Measurements from ENCODE around the gene MSH2. TPM values are rescaled to one million over a fixed set of nuclear protein-coding genes. Genes with fewer than 3 reads are reported as not detected.

Gene MSH2
- total RNA-seq, 1 donor from 2014 or later, result 66.7 TPM

DNA sequence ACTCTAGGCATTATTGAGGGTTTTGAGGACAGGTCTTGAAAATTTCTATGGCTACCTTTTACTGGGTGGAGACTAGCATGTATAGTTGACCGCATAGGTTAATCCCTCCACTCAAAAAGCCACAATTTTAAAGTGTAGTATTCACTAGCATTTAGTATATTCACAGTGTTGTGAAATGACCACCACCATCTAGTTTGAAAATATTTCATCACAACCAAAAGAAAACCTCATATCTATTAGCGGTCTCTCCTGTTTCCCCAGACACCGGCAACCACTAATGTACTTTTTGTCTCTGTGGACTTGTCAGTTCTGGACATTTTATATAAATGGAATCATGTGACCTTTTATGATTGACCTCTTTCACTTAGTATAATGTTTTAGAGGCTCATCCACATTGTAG, 53.9 kb downstream of the MSH2 start:
- H3K27me3 Mint-ChIP-seq (ENCODE audit: low read depth), result no peaks in the 10 kb centered on the region
- intact Hi-C loops (cut with micrococcal nuclease), result no loop called here
- H3K36me3 Mint-ChIP-seq (ENCODE audit: low read depth), result peaks cover 64% of the 10 kb centered on the region
- H3K27ac Mint-ChIP-seq, result peak overlapping the region; percentile 51
- H3K4me3 Mint-ChIP-seq (ENCODE audit: low read depth), result no peak overlapping the region
- no peaks in the 10 kb centered on the region for H3K9me3 Mint-ChIP-seq
- peaks cover 20% of the 10 kb centered on the region for H3K4me1 Mint-ChIP-seq (ENCODE audit: low read depth)
- DNase-seq (ENCODE audit: low spot score), result no peak

DNA sequence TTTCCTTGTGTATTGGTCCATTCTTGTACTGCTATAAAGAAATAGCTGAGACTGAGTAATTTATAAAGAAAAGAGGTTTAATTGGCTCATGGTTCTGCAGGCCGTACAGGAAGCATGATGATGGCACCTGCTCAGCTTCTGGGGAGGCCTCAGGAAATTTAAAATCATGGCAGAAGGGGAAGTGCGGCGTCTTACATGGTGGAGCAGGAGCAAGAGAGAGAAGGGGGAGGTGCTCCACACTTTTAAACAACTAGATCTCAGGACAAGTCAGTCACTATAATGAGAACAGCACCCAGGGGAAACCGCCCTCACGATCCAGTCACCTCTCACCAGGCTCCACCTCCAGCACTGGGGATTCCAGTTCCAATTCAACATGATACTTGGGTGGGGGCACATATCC, 54.3 kb downstream of the MSH2 start:
- H3K9me3 Mint-ChIP-seq, result no peaks in the 10 kb centered on the region
- no peaks in the 10 kb centered on the region for H3K27me3 Mint-ChIP-seq (ENCODE audit: low read depth)
- peaks cover 64% of the 10 kb centered on the region for H3K36me3 Mint-ChIP-seq (ENCODE audit: low read depth)
- no peak overlapping the region for H3K4me3 Mint-ChIP-seq (ENCODE audit: low read depth)
- H3K27ac Mint-ChIP-seq, result peak overlapping the region; percentile 51
- intact Hi-C loops (cut with micrococcal nuclease), result no loop called here
- peaks cover 20% of the 10 kb centered on the region for H3K4me1 Mint-ChIP-seq (ENCODE audit: low read depth)
- no peak for DNase-seq (ENCODE audit: low spot score)

DNA sequence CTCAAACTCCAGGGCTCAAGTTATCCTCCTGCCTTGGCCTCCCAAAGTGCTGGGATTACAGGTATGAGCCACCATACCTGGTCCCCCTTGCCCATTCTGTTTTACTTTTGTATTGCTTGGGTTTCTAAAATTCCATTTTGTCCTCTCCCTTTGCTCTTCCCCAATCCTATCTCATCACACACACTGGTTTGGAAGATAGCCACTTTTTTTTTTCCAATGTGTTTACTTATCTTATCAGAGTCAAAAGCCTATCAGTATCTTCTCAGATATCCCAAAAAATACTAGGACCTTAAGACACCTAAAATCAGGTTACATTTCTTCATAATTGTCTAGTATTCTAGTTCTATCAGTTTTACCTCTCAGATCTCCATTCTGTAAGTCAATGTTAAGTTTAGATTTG, 56.1 kb downstream of the MSH2 start:
- Mint-ChIP-seq H3K4me3 (ENCODE audit: low read depth) (no peak overlapping the region), H3K4me1 (ENCODE audit: low read depth) (peaks cover 18% of the 10 kb centered on the region), H3K27ac (peak overlapping the region; percentile 3), H3K27me3 (ENCODE audit: low read depth) (no peaks in the 10 kb centered on the region), H3K9me3 (no peaks in the 10 kb centered on the region), H3K36me3 (ENCODE audit: low read depth) (peaks cover 68% of the 10 kb centered on the region)
- intact Hi-C loops (cut with micrococcal nuclease), result no loop called here
- DNase-seq (ENCODE audit: low spot score), result no peak

DNA sequence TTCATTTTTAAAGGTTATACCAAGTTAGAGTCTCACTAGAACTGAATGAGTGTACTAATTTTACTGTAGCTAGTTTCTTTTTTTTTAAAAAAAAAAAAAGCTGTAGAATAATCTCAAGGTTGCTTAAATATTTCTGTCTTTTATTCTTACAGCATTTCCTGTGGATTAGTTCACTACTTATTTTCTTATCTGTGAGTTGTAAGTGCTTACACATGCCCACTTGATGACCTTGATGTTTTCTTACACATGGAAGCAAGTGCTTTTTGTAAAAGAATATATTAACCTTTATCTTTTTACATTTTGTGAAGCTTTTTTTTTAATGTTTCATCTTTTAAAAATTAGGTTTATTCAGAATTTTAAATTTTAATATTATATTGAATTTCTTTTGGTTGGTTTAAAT, 57.8 kb downstream of the MSH2 start:
- intact Hi-C loops (cut with micrococcal nuclease), result no loop called here
- DNase-seq (ENCODE audit: low spot score), result no peak
- Mint-ChIP-seq H3K4me1 (ENCODE audit: low read depth) (peaks cover 18% of the 10 kb centered on the region), H3K36me3 (ENCODE audit: low read depth) (peaks cover 67% of the 10 kb centered on the region), H3K9me3 (no peaks in the 10 kb centered on the region), H3K27me3 (ENCODE audit: low read depth) (no peaks in the 10 kb centered on the region), H3K4me3 (ENCODE audit: low read depth) (no peak overlapping the region), H3K27ac (no peak overlapping the region)

DNA sequence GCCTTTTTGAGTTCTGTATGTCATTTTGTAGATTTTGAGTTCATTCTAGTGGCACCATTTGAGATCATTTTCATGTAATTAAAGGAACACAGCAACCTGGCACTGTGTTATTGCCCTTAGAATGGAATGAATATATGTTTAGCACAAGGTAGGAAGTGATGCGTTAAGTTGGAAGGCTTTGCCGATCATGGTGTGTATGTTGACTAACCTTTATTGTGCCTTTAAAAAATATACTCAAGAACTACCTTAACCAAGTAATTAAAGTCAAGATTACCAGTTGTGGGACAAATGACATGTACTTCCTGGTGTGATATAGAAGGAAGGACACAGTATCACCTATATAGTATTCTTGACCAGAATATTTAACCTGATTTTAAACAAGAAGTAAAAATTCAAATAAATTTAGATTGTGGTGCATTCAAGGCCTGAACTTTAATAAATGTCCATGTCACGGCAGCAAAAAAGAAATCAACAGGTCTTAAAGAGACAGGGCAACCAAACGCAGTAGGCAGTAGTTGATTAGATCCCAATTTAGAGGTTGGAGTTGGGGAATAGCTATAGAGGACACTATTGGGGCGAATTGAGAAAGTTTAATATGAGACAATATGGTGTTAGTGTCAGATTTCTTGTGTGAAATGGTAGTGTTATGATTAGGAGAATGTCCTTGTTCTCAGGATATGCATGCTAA, 68.6 kb downstream of the MSH2 start:
- Mint-ChIP-seq H3K9me3 (no peaks in the 10 kb centered on the region), H3K36me3 (ENCODE audit: low read depth) (peaks cover 50% of the 10 kb centered on the region), H3K4me1 (ENCODE audit: low read depth) (no peaks in the 10 kb centered on the region), H3K4me3 (ENCODE audit: low read depth) (no peak overlapping the region), H3K27me3 (ENCODE audit: low read depth) (no peaks in the 10 kb centered on the region), H3K27ac (no peak overlapping the region)
- intact Hi-C loops (cut with micrococcal nuclease), result no loop called here
- DNase-seq (ENCODE audit: low spot score), result no peak

DNA sequence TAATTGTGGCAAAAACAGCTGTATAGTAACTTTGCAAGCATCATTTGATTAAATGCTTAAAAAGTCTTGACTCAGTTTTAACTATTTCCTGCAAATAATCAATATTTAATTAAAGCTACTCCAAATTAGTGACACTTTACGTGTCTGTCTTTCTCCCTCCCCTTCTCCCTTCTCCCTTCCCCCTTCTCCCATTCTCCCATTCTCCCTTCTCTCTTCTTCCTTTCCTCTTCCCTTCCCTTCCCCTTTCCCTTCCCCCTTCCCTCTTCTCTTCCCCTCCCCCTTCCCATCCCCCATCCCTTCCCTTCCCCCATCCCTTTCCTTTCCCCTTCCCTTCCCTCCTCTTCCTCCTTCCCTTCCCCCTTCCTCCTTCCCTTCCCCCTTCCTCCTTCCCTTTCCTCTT, 76.9 kb downstream of the MSH2 start:
- intact Hi-C loops (cut with micrococcal nuclease), result no loop called here
- no peaks in the 10 kb centered on the region for H3K9me3 Mint-ChIP-seq
- peaks cover 5% of the 10 kb centered on the region for H3K4me1 Mint-ChIP-seq (ENCODE audit: low read depth)
- no peak overlapping the region for H3K27ac Mint-ChIP-seq
- DNase-seq (ENCODE audit: low spot score), result no peak
- no peak overlapping the region for H3K4me3 Mint-ChIP-seq (ENCODE audit: low read depth)
- H3K27me3 Mint-ChIP-seq (ENCODE audit: low read depth), result no peaks in the 10 kb centered on the region
- peaks cover 63% of the 10 kb centered on the region for H3K36me3 Mint-ChIP-seq (ENCODE audit: low read depth)

DNA sequence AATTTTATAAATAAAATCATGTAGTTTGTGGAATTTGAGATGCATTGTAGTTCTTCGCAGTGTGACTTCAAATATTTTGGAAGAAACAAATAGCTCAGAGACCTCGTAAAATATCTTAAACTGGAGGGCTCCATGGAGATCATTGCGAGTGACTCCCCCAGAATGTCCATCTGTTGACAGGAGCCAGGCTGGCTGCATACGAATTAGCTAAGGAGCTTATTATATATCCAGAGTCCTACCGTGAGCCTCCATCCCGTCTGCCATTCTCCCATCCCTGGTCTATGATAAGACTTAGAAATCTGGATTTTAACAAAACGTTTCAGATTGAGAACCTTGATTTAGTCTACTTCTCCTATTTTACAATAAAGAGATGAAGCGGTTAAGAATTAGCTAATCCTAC, 80.2 kb downstream of the MSH2 start:
- peaks cover 59% of the 10 kb centered on the region for H3K36me3 Mint-ChIP-seq (ENCODE audit: low read depth)
- DNase-seq (ENCODE audit: low spot score), result no peak
- H3K4me3 Mint-ChIP-seq (ENCODE audit: low read depth), result no peak overlapping the region
- H3K27ac Mint-ChIP-seq, result no peak overlapping the region
- H3K9me3 Mint-ChIP-seq, result no peaks in the 10 kb centered on the region
- intact Hi-C loops (cut with micrococcal nuclease), result no loop called here
- no peaks in the 10 kb centered on the region for H3K27me3 Mint-ChIP-seq (ENCODE audit: low read depth)
- peaks cover 26% of the 10 kb centered on the region for H3K4me1 Mint-ChIP-seq (ENCODE audit: low read depth)

DNA sequence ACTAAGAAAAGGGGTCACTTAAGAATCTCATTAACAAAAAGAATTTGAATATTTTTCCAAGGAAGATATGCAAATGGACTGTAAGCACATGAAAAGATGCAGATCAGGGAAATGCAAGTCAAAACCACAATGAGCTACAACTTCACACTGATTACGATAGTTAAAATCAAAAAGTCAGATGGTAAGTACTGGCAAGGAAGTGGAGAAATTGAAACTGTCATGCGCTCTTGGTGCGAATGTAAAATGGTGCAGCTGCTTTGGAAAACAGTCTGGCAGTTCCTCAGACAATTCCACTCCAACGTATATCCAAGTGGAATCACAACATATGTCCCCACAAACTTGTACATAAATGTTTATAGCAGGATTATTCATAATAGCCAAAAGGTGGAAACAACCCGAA, 81.4 kb downstream of the MSH2 start:
- H3K36me3 Mint-ChIP-seq (ENCODE audit: low read depth), result peaks cover 62% of the 10 kb centered on the region
- no peak overlapping the region for H3K4me3 Mint-ChIP-seq (ENCODE audit: low read depth)
- no peaks in the 10 kb centered on the region for H3K27me3 Mint-ChIP-seq (ENCODE audit: low read depth)
- intact Hi-C loops (cut with micrococcal nuclease), result no loop called here
- H3K27ac Mint-ChIP-seq, result no peak overlapping the region
- H3K9me3 Mint-ChIP-seq, result no peaks in the 10 kb centered on the region
- no peak for DNase-seq (ENCODE audit: low spot score)
- peaks cover 30% of the 10 kb centered on the region for H3K4me1 Mint-ChIP-seq (ENCODE audit: low read depth)

DNA sequence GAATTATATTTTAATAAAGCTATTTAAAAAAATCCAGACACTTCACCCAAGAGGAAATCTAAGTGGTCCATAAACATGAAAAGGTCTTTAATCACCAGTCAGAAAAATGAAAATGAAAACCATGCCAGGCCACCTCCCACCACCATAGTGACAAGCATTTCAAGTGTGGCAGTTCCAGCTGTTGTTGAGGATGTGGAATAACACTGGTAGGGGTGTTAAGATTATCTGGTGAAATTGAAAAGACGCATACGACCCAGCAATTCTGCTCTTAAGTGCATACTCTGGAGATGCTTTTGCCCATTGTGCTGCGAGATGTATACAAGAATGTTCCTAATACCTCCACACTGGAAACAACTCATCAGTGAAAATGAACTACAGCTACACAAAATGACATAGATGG, 82.2 kb downstream of the MSH2 start:
- Mint-ChIP-seq H3K36me3 (ENCODE audit: low read depth) (peaks cover 63% of the 10 kb centered on the region), H3K9me3 (no peaks in the 10 kb centered on the region), H3K27ac (no peak overlapping the region), H3K4me3 (ENCODE audit: low read depth) (no peak overlapping the region), H3K27me3 (ENCODE audit: low read depth) (no peaks in the 10 kb centered on the region), H3K4me1 (ENCODE audit: low read depth) (peaks cover 30% of the 10 kb centered on the region)
- intact Hi-C loops (cut with micrococcal nuclease), result no loop called here
- DNase-seq (ENCODE audit: low spot score), result no peak

DNA sequence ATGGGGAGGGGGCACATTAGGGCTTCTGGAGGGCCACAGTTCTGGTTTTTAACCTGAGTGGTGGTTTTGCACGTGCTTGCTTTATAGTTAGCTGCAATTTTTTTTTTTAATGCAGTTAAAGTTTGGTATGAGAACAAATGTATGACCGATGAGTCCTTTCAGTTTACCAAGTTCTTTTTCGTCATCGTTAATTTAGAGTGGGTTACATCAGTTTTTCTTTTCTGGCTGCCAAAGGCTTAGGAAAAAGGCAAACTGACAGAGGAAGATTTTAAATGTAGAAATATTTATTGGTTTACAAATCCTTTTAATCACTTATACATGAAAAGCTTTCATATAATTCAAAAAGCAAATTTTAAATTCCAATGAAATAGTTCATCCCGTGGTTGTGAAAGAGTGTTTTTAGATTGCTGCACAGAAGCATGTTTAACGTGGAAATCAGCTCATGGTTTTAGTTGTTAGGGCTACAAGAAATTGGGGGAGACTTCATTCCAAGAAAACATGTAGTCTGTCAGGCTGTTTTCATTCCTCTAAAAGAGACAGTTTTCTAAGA, 82.9 kb downstream of the MSH2 start:
- H3K36me3 Mint-ChIP-seq (ENCODE audit: low read depth), result peaks cover 59% of the 10 kb centered on the region
- H3K4me3 Mint-ChIP-seq (ENCODE audit: low read depth), result no peak overlapping the region
- H3K27me3 Mint-ChIP-seq (ENCODE audit: low read depth), result no peaks in the 10 kb centered on the region
- no peaks in the 10 kb centered on the region for H3K9me3 Mint-ChIP-seq
- no peak for DNase-seq (ENCODE audit: low spot score)
- H3K4me1 Mint-ChIP-seq (ENCODE audit: low read depth), result peaks cover 30% of the 10 kb centered on the region
- H3K27ac Mint-ChIP-seq, result no peak overlapping the region
- intact Hi-C loops (cut with micrococcal nuclease), result no loop called here

DNA sequence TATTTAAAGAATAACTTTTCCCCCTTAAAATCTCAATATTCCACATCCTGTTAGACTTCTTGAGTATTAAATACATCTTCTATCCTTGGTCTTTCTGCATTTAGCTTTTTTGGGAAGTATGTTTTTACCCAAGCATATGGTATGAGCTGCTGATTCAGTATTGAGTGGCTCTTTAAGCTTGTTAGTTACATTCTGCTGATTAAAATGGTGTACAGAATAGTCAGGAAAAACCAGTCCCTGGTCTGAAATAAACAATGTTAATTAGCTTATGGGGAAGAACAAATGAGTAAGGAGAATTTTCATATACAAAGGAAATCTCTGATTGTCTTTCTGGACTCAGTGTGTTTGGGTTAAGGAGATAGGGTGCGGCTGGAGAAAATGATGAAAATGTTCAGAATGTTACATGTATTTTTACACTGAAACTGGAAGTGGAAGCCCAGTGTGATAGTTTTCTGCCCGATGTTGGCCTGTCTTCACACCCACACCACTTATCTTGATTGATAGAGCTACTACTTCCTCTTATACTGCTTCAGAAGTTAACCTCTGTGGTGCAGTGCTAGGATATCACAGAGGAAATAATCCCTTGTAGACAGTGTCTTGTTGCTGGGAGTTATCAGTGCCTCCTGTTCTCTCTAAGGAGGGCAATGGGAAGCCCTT, 84.0 kb downstream of the MSH2 start:
- intact Hi-C loops (cut with micrococcal nuclease), result no loop called here
- DNase-seq (ENCODE audit: low spot score), result no peak
- Mint-ChIP-seq H3K4me3 (ENCODE audit: low read depth) (no peak overlapping the region), H3K36me3 (ENCODE audit: low read depth) (peaks cover 52% of the 10 kb centered on the region), H3K4me1 (ENCODE audit: low read depth) (peaks cover 30% of the 10 kb centered on the region), H3K27ac (peak overlapping the region; percentile 1), H3K9me3 (no peaks in the 10 kb centered on the region), H3K27me3 (ENCODE audit: low read depth) (no peaks in the 10 kb centered on the region)

DNA sequence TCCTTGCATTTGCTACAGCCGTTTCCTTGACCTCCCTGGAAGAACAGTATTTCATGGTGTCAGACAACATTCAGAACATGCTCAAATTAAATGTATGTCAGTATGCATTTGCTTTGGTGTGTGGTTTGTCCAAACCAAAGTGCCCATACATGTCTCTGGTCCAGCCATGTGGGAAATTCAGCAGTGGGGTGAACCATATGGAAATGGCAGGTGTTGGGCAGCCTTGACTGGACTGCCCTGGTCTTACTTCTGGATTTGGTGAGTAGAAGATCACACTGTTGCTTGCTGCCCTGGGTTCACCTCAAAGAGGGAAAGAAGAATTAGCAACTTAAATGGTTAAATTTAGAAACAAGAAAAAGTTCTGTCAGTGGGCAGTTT, 84.5 kb downstream of the MSH2 start:
- Mint-ChIP-seq H3K4me1 (ENCODE audit: low read depth) (peaks cover 30% of the 10 kb centered on the region), H3K4me3 (ENCODE audit: low read depth) (no peak overlapping the region), H3K27me3 (ENCODE audit: low read depth) (no peaks in the 10 kb centered on the region), H3K27ac (no peak overlapping the region), H3K36me3 (ENCODE audit: low read depth) (peaks cover 48% of the 10 kb centered on the region), H3K9me3 (no peaks in the 10 kb centered on the region)
- intact Hi-C loops (cut with micrococcal nuclease), result no loop called here
- no peak for DNase-seq (ENCODE audit: low spot score)

DNA sequence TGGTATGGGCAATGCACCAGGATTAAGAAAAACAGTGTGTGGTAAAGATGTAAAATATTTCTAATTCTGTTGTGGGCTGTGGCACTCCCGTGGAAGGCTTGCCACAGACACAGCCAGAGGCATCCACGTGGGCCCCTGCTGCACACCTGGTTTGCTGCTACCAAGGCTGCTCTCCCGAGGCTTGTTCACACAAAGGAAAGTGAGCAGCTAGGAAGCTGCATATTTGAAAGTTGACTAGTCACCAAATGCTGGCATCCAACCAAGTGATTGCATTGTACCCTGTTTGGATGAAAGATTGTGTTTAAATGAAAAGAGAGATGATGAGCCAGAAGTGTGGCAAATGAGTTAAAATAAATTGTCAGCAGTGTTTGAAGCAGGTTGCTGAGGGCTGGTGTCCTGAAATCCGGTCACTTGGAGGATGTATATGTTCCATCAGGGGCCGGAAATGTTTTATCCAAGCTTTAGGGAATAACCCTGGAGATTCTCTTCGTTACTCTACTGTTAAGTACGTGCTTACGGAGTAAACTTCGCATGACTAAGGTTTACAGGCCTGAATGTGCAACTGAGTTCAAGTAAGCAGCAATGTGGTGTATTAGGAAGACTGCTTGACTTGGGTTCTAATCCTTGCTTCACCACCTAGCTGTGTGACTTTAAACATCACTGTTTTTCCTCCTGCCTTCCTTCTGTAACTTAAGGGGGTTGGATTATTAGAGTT, 86.1 kb downstream of the MSH2 start:
- Mint-ChIP-seq H3K9me3 (no peaks in the 10 kb centered on the region), H3K4me3 (ENCODE audit: low read depth) (no peak overlapping the region), H3K36me3 (ENCODE audit: low read depth) (peaks cover 43% of the 10 kb centered on the region), H3K4me1 (ENCODE audit: low read depth) (peaks cover 30% of the 10 kb centered on the region), H3K27me3 (ENCODE audit: low read depth) (no peaks in the 10 kb centered on the region), H3K27ac (no peak overlapping the region)
- intact Hi-C loops (cut with micrococcal nuclease), result no loop called here
- no peak for DNase-seq (ENCODE audit: low spot score)

Data from activated T-helper 2 cell treated with anti-CD3 and anti-CD28 coated beads, Interferon-gamma antibody, Interleukin-2, Interleukin-4, amounts not matched to agents 10 μg/mL and 5 μg/mL and 100 μg/mL, durations not matched to agents 14 hours and 24 hours and 36 hours (primary cell).